Activated T-cell treated with anti-CD3 and anti-CD28 coated beads, Interleukin-2, amount 50 U/mL, for 24 hours (primary cell): ENCODE data around the gene GCNT1.
"Not testable (repeated sequence)": the region's sequence is repeated elsewhere in the genome, so short reads cannot be mapped to it uniquely, and the experiment has no call there.

ENCODE experiments used
- DNase-seq: peaks from one replicate; pipeline ENCODE4 v3.0.0-alpha.2; 2020
- H3K27ac Mint-ChIP-seq: 2 replicates; pipeline ENCODE4 v1.8.0; 2020; ENCODE audit warnings: mild to moderate bottlenecking, mixed read lengths
- H3K27me3 Mint-ChIP-seq: 2 replicates; pipeline ENCODE4 v1.8.0; 2020; ENCODE audit warnings: mixed read lengths
- H3K36me3 Mint-ChIP-seq: 2 replicates; pipeline ENCODE4 v1.8.0; 2020; ENCODE audit warnings: low read depth, mixed read lengths
- H3K4me1 Mint-ChIP-seq: 2 replicates; pipeline ENCODE4 v1.8.0; 2020; ENCODE audit warnings: low read depth, mixed read lengths
- H3K4me3 Mint-ChIP-seq: 2 replicates; pipeline ENCODE4 v1.8.0; 2020; ENCODE audit warnings: mild to moderate bottlenecking, moderate library complexity, mixed read lengths
- H3K9me3 Mint-ChIP-seq: 2 replicates; pipeline ENCODE4 v1.8.0; 2020; ENCODE audit warnings: mixed read lengths

GCNT1 gene

GRCh38 chr9:76491056-76491455 is 32.1 kb downstream of the GCNT1 start:
- not testable (repeated sequence) for H3K4me3 Mint-ChIP-seq, H3K4me1 Mint-ChIP-seq, DNase-seq, H3K9me3 Mint-ChIP-seq, H3K27ac Mint-ChIP-seq, H3K27me3 Mint-ChIP-seq
- H3K36me3 Mint-ChIP-seq, result peaks cover 19% of the 10 kb centered on the region

GRCh38 chr9:76493496-76493895 is 34.5 kb downstream of the GCNT1 start:
- not testable (repeated sequence) for H3K9me3 Mint-ChIP-seq, DNase-seq, H3K27me3 Mint-ChIP-seq, H3K4me3 Mint-ChIP-seq, H3K4me1 Mint-ChIP-seq, H3K27ac Mint-ChIP-seq
- H3K36me3 Mint-ChIP-seq, result peaks cover 19% of the 10 kb centered on the region

- peaks cover 30% of the 10 kb centered on the region for H3K36me3 Mint-ChIP-seq
- no peak for DNase-seq
- no peaks in the 10 kb centered on the region for H3K9me3 Mint-ChIP-seq
- no peak overlapping the region for H3K4me3 Mint-ChIP-seq
- no peaks in the 10 kb centered on the region for H3K4me1 Mint-ChIP-seq
- H3K27me3 Mint-ChIP-seq, result no peaks in the 10 kb centered on the region
- H3K27ac Mint-ChIP-seq, result no peak overlapping the region
Observed at GRCh38 chr9:76500061-76500460, 41.1 kb downstream of the GCNT1 start.

- DNase-seq, result no peak
- Mint-ChIP-seq H3K4me3 (no peak overlapping the region), H3K9me3 (no peaks in the 10 kb centered on the region), H3K27me3 (no peaks in the 10 kb centered on the region), H3K36me3 (peaks cover 26% of the 10 kb centered on the region), H3K27ac (no peak overlapping the region), H3K4me1 (no peaks in the 10 kb centered on the region)
Observed at GRCh38 chr9:76502746-76503145, 43.8 kb downstream of the GCNT1 start.

GRCh38 chr9:76510041-76510440 is 51.1 kb downstream of the GCNT1 start:
- no peaks in the 10 kb centered on the region for H3K9me3 Mint-ChIP-seq
- no peak overlapping the region for H3K4me3 Mint-ChIP-seq
- H3K4me1 Mint-ChIP-seq, result no peaks in the 10 kb centered on the region
- no peaks in the 10 kb centered on the region for H3K36me3 Mint-ChIP-seq
- no peak overlapping the region for H3K27ac Mint-ChIP-seq
- DNase-seq, result no peak
- H3K27me3 Mint-ChIP-seq, result no peaks in the 10 kb centered on the region

- no peak for DNase-seq
- H3K36me3 Mint-ChIP-seq, result no peaks in the 10 kb centered on the region
- no peaks in the 10 kb centered on the region for H3K27me3 Mint-ChIP-seq
- H3K9me3 Mint-ChIP-seq, result no peaks in the 10 kb centered on the region
- H3K27ac Mint-ChIP-seq, result no peak overlapping the region
- H3K4me3 Mint-ChIP-seq, result no peak overlapping the region
- no peaks in the 10 kb centered on the region for H3K4me1 Mint-ChIP-seq
Observed at GRCh38 chr9:76510446-76510845, 51.5 kb downstream of the GCNT1 start.

GRCh38 chr9:76512826-76513225 is 53.8 kb downstream of the GCNT1 start:
- Mint-ChIP-seq H3K27ac (no peak overlapping the region), H3K4me1 (peaks cover 12% of the 10 kb centered on the region), H3K27me3 (no peaks in the 10 kb centered on the region), H3K36me3 (no peaks in the 10 kb centered on the region), H3K9me3 (no peaks in the 10 kb centered on the region), H3K4me3 (no peak overlapping the region)
- DNase-seq, result no peak

- Mint-ChIP-seq H3K4me1 (peaks cover 12% of the 10 kb centered on the region), H3K36me3 (no peaks in the 10 kb centered on the region), H3K27me3 (no peaks in the 10 kb centered on the region), H3K4me3 (no peak overlapping the region), H3K27ac (no peak overlapping the region), H3K9me3 (no peaks in the 10 kb centered on the region)
- DNase-seq, result no peak
Observed at GRCh38 chr9:76516350-76516749, 57.4 kb downstream of the GCNT1 start.

GRCh38 chr9:76516871-76517270 is 57.9 kb downstream of the GCNT1 start:
- no peak overlapping the region for H3K4me3 Mint-ChIP-seq
- no peaks in the 10 kb centered on the region for H3K9me3 Mint-ChIP-seq
- H3K36me3 Mint-ChIP-seq, result no peaks in the 10 kb centered on the region
- DNase-seq, result no peak
- H3K27ac Mint-ChIP-seq, result no peak overlapping the region
- no peaks in the 10 kb centered on the region for H3K27me3 Mint-ChIP-seq
- H3K4me1 Mint-ChIP-seq, result peaks cover 12% of the 10 kb centered on the region

- H3K36me3 Mint-ChIP-seq, result no peaks in the 10 kb centered on the region
- H3K27ac Mint-ChIP-seq, result no peak overlapping the region
- no peaks in the 10 kb centered on the region for H3K27me3 Mint-ChIP-seq
- no peak for DNase-seq
- H3K4me3 Mint-ChIP-seq, result no peak overlapping the region
- H3K4me1 Mint-ChIP-seq, result peaks cover 12% of the 10 kb centered on the region
- no peaks in the 10 kb centered on the region for H3K9me3 Mint-ChIP-seq
Observed at GRCh38 chr9:76519075-76519835, 60.3 kb downstream of the GCNT1 start.

GRCh38 chr9:76521244-76521681 is 62.3 kb downstream of the GCNT1 start:
- H3K4me3 Mint-ChIP-seq, result no peak overlapping the region
- no peak for DNase-seq
- H3K36me3 Mint-ChIP-seq, result no peaks in the 10 kb centered on the region
- H3K27me3 Mint-ChIP-seq, result no peaks in the 10 kb centered on the region
- H3K4me1 Mint-ChIP-seq, result peaks cover 11% of the 10 kb centered on the region
- H3K9me3 Mint-ChIP-seq, result no peaks in the 10 kb centered on the region
- no peak overlapping the region for H3K27ac Mint-ChIP-seq

GRCh38 chr9:76521906-76522305 is 62.9 kb downstream of the GCNT1 start:
- Mint-ChIP-seq H3K9me3 (no peaks in the 10 kb centered on the region), H3K4me1 (peaks cover 5% of the 10 kb centered on the region), H3K4me3 (no peak overlapping the region), H3K27ac (no peak overlapping the region), H3K36me3 (no peaks in the 10 kb centered on the region), H3K27me3 (no peaks in the 10 kb centered on the region)
- DNase-seq, result no peak

GRCh38 chr9:76523617-76524200 is 64.7 kb downstream of the GCNT1 start:
- not testable (repeated sequence) for DNase-seq, H3K4me1 Mint-ChIP-seq, H3K27ac Mint-ChIP-seq, H3K36me3 Mint-ChIP-seq, H3K27me3 Mint-ChIP-seq, H3K9me3 Mint-ChIP-seq, H3K4me3 Mint-ChIP-seq

GRCh38 chr9:76525196-76525595 is 66.2 kb downstream of the GCNT1 start:
- H3K4me3 Mint-ChIP-seq, result no peak overlapping the region
- H3K27me3 Mint-ChIP-seq, result no peaks in the 10 kb centered on the region
- H3K27ac Mint-ChIP-seq, result no peak overlapping the region
- no peaks in the 10 kb centered on the region for H3K4me1 Mint-ChIP-seq
- DNase-seq, result no peak
- no peaks in the 10 kb centered on the region for H3K36me3 Mint-ChIP-seq
- no peaks in the 10 kb centered on the region for H3K9me3 Mint-ChIP-seq

- Mint-ChIP-seq H3K4me1 (peaks cover 5% of the 10 kb centered on the region), H3K4me3 (no peak overlapping the region), H3K27me3 (no peaks in the 10 kb centered on the region), H3K9me3 (no peaks in the 10 kb centered on the region), H3K36me3 (no peaks in the 10 kb centered on the region), H3K27ac (no peak overlapping the region)
- no peak for DNase-seq
Observed at GRCh38 chr9:76526026-76526425, 67.0 kb downstream of the GCNT1 start.
